Panc1 (cell line): Measurements from ENCODE around the gene TCF25. TPM values are rescaled to one million over a fixed set of nuclear protein-coding genes. Genes with fewer than 3 reads are reported as not detected.
A peak's percentile ranks its signal among the peaks of the same experiment; 100 is the strongest.
"Not testable (repeated sequence)": the region's sequence is repeated elsewhere in the genome, so short reads cannot be mapped to it uniquely, and the experiment has no call there.

Experiments
- ATAC-seq: fragments of 200-7000 bp; cut with Tn5 transposase; 2 replicates; pipeline ENCODE4 v1.9.1; 2020; ENCODE audit warnings: mild to moderate bottlenecking, moderate library complexity
- BruUV-seq: library from RNA; stranded (reverse); fragments of 400-500 nt; replicated peaks from 2 replicates; lab custom pipeline; 2021; lab: Mats Ljungman, UMichigan
- CTCF ChIA-PET: fragments of 300-600 bp; sonication (Branson Sonifier 250); formaldehyde crosslinking; loops from one replicate; lab custom pipeline; 2022; ENCODE audit warnings: antibody characterized with exemption; lab: Charles Lee
- POLR2A ChIA-PET: fragments of 300-600 bp; sonication (Branson Sonifier 250); formaldehyde crosslinking; loops from one replicate; lab custom pipeline; 2022; ENCODE audit warnings: antibody characterized with exemption; lab: Charles Lee
- DNase-seq: peaks from one replicate; pipeline ENCODE4 v3.0.0-alpha.2; 2010; ENCODE audit warnings: low read depth, low spot score
- H3K27ac ChIP-seq: 2 replicates; pipeline ENCODE4 v1.5.1; 2011; ENCODE audit warnings: mild to moderate bottlenecking, low read length, inconsistent platforms
- H3K27me3 ChIP-seq: fragments of 200-500 bp; sonication (Bioruptor generic); 2 replicates; pipeline ENCODE4 v1.6.0; 2014; ENCODE audit warnings: low read length, inconsistent platforms; ENCODE audit not compliant: control insufficient read depth, insufficient read depth
- H3K36me3 ChIP-seq: fragments of 200-500 bp; sonication (Bioruptor generic); 2 replicates; pipeline ENCODE4 v1.5.1; 2014; ENCODE audit warnings: inconsistent platforms, mild to moderate bottlenecking, low read length, moderate library complexity; ENCODE audit not compliant: control insufficient read depth, insufficient read depth
- H3K4me1 ChIP-seq: 2 replicates; pipeline ENCODE4 v1.5.1; 2011; ENCODE audit warnings: inconsistent platforms, mild to moderate bottlenecking, low read length, moderate library complexity; ENCODE audit not compliant: control insufficient read depth, insufficient read depth
- H3K4me3 ChIP-seq, 2 experiments: 2 replicates each; pipeline ENCODE4 v1.5.1; 2011 to 2012; ENCODE audit warnings: low read depth in 2 of 2, low read length in 2 of 2, mild to moderate bottlenecking in 2 of 2, inconsistent platforms in 1 of 2, moderate library complexity in 1 of 2
- H3K9me3 ChIP-seq: fragments of 200-500 bp; sonication (Bioruptor generic); 2 replicates; pipeline ENCODE4 v1.5.1; 2014; ENCODE audit warnings: low read depth, mild to moderate bottlenecking, inconsistent platforms, low read length, moderate library complexity; ENCODE audit not compliant: control insufficient read depth, insufficient read depth
- CTCF ChIP-seq: fragments of 450-650 bp; IDR thresholded peaks from 2 replicates; pipeline ENCODE4 v1.5.1; 2017; ENCODE audit warnings: mild to moderate bottlenecking
- POLR2AphosphoS5 ChIP-seq: IDR thresholded peaks from 2 replicates; pipeline ENCODE4 v1.6.1; 2012; ENCODE audit warnings: mild to moderate bottlenecking, low read depth, low read length, moderate library complexity
- REST ChIP-seq, 2 experiments: IDR thresholded peaks; 2 replicates each; pipeline ENCODE4 v1.6.1; 2011 to 2012; ENCODE audit warnings: low read depth in 2 of 2, control low read depth in 1 of 2, low read length in 1 of 2, mild to moderate bottlenecking in 1 of 2, moderate library complexity in 1 of 2; ENCODE audit not compliant: insufficient read depth in 1 of 2
- SIN3A ChIP-seq: IDR thresholded peaks from 2 replicates; pipeline ENCODE4 v1.6.1; 2012; ENCODE audit warnings: low read depth, mild to moderate bottlenecking, low read length, moderate library complexity, borderline replicate concordance; ENCODE audit not compliant: insufficient read depth
- TCF7L2 ChIP-seq: IDR thresholded peaks from 2 replicates; pipeline ENCODE4 v1.6.1; 2011; ENCODE audit warnings: mild to moderate bottlenecking, low read depth, low read length, inconsistent platforms
- in situ Hi-C: cut with HindIII; loops from 2 replicates; pipeline ENCODE4 v1.10.0; 2016; ENCODE audit warnings: low sequenced_read_pairs, low pct_unique_long_range_greater_than_20kb
- intact Hi-C: fragments of 100-400 bp; cut with micrococcal nuclease; formaldehyde crosslinking; loops from one replicate; pipeline ENCODE4 v1.10.0; 2022; ENCODE audit not compliant: unreplicated experiment
- total RNA-seq: library from RNA; stranded (reverse); gene quantifications from one replicate; pipeline ENCODE4 v1.2.1, GENCODE V29; 2021; ENCODE audit not compliant: unreplicated experiment

TCF25 gene
- total RNA-seq, 1 experiment from 2014 or later, result 144 TPM

- H3K36me3 ChIP-seq, CTCF ChIA-PET, intact Hi-C loops, in situ Hi-C loops, H3K27me3 ChIP-seq, H3K4me1 ChIP-seq, POLR2A ChIA-PET, H3K9me3 ChIP-seq, DNase-seq, ATAC-seq, BruUV-seq, H3K27ac ChIP-seq, H3K4me3 ChIP-seq: not testable (repeated sequence)
These were observed 60.6 kb downstream of the TCF25 start for GRCh38 chr16:89934019-89934418.

GRCh38 chr16:89934611-89935553, 61.5 kb downstream of the TCF25 start:
- no peak for ATAC-seq
- H3K36me3 ChIP-seq, result no peaks in the 10 kb centered on the region
- intact Hi-C loops, result no loop called here
- H3K27ac ChIP-seq, result no peak overlapping the region
- no peak for DNase-seq
- no TSS peak for BruUV-seq
- no peak for TF ChIP-seq CTCF
- TF ChIP-seq REST (IDR thresholded peaks at IDR 0.05; ENCODE audit: insufficient read depth in 1 of 2, low read depth in 2 of 2, low read length in 1 of 2), result no peak
- TF ChIP-seq POLR2AphosphoS5, result no peak
- no peak for TF ChIP-seq TCF7L2
- TF ChIP-seq SIN3A, result no peak
- no peaks in the 10 kb centered on the region for H3K4me1 ChIP-seq
- POLR2A ChIA-PET, result no interaction called here
- in situ Hi-C loops, result no loop called here
- H3K9me3 ChIP-seq, result no peaks in the 10 kb centered on the region
- H3K4me3 ChIP-seq, result no peak overlapping the region
- CTCF ChIA-PET, result no interaction called here
- H3K27me3 ChIP-seq, result no peaks in the 10 kb centered on the region

- H3K36me3 ChIP-seq, H3K9me3 ChIP-seq, POLR2A ChIA-PET, H3K27ac ChIP-seq, H3K4me3 ChIP-seq, intact Hi-C loops, H3K27me3 ChIP-seq, CTCF ChIA-PET, in situ Hi-C loops, DNase-seq, H3K4me1 ChIP-seq, ATAC-seq: not testable (repeated sequence)
- BruUV-seq, result TSS peak; percentile 85
These were observed 62.2 kb downstream of the TCF25 start for GRCh38 chr16:89935620-89936019.
